Keratinocyte (primary cell): Measurements from ENCODE around the gene ANKFY1.

Experiments
- EZH2 ChIP-seq: IDR thresholded peaks from one replicate; pipeline ENCODE4 v1.6.1; 2012; ENCODE audit warnings: inconsistent platforms, mild to moderate bottlenecking, low read length, moderate library complexity
- TF ChIP-seq, protein P1 (sequence below), 3 experiments: IDR thresholded peaks in 1 of 3; conservative IDR thresholded peaks in 1 of 3; optimal IDR thresholded peaks in 1 of 3; 2 replicates in 2 of 3; 3 replicates in 1 of 3; pipeline versions ENCODE3 to v1.5.1; 2011; ENCODE audit warnings: low read length in 3 of 3, mild to moderate bottlenecking in 3 of 3, moderate library complexity in 2 of 3, control low read depth in 1 of 3, inconsistent platforms in 1 of 3; ENCODE audit not compliant: insufficient read depth in 2 of 3; ENCODE audit errors: extremely low read depth in 1 of 3

DNA sequence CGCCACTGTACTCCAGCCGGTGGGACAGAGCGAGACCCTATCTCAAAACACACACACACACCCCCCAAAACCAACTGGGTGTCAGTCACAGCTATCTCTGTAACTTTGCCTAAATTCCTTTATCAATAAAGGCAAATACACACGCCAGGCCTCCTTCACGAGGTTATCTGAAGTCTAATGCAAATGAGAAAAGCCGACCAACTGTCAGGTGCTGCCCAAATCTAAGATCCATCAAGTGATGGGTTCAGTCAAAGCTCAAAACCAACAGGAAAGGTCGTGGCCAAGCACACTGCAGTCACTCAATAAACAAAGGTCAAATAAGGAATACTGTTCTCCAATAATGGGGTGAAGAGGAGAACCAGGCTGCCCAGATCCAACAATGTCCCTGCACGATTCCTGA, 1.1 kb downstream of the ANKFY1 start:
- TF ChIP-seq, protein P1, sequence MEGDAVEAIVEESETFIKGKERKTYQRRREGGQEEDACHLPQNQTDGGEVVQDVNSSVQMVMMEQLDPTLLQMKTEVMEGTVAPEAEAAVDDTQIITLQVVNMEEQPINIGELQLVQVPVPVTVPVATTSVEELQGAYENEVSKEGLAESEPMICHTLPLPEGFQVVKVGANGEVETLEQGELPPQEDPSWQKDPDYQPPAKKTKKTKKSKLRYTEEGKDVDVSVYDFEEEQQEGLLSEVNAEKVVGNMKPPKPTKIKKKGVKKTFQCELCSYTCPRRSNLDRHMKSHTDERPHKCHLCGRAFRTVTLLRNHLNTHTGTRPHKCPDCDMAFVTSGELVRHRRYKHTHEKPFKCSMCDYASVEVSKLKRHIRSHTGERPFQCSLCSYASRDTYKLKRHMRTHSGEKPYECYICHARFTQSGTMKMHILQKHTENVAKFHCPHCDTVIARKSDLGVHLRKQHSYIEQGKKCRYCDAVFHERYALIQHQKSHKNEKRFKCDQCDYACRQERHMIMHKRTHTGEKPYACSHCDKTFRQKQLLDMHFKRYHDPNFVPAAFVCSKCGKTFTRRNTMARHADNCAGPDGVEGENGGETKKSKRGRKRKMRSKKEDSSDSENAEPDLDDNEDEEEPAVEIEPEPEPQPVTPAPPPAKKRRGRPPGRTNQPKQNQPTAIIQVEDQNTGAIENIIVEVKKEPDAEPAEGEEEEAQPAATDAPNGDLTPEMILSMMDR (optimal IDR thresholded peaks at IDR 0.05 in 1 of 3, IDR thresholded peaks at IDR 0.05 in 1 of 3, conservative IDR thresholded peaks at IDR 0.05 in 1 of 3; ENCODE audit: extremely low read depth in 1 of 3, insufficient read depth in 2 of 3, low read length in 3 of 3), result no peak
- no peak for TF ChIP-seq EZH2
